ENCODE data around the gene FETUB.

FETUB gene

GRCh38 chr3:186612721-186613636 lies 27.2 kb upstream of the FETUB start, which contains the start of gene AHSG:
TSS of gene AHSG (plus strand) at chr3:186613060. CDS start at chr3:186613142, 82 bp downstream.
- in situ Hi-C loops (cut with MboI; ENCODE audit: low sequenced_read_pairs) = loop anchor here (25.0 kb wide), 2 partner anchors 199 to 549 kb away; partner anchors contain the start of gene RFC4

- in situ Hi-C loops (cut with MboI; ENCODE audit: low sequenced_read_pairs) = loop anchor here (25.0 kb wide), 2 partner anchors 199 to 549 kb away; partner anchors contain the start of gene RFC4
These were observed 26.4 kb upstream of the FETUB start for GRCh38 chr3:186613637-186614265.

GRCh38 chr3:186614266-186614596 lies 26.0 kb upstream of the FETUB start:
- in situ Hi-C loops (cut with MboI; ENCODE audit: low sequenced_read_pairs) = loop anchor here (25.0 kb wide), 2 partner anchors 198 to 548 kb away; partner anchors contain the start of gene RFC4

- in situ Hi-C loops (cut with MboI; ENCODE audit: low sequenced_read_pairs) = loop anchor here (25.0 kb wide), 2 partner anchors 197 to 547 kb away; partner anchors contain the start of gene RFC4
These were observed 25.4 kb upstream of the FETUB start for GRCh38 chr3:186614597-186615483.

- in situ Hi-C loops (cut with MboI; ENCODE audit: low sequenced_read_pairs) = loop anchor here (25.0 kb wide), 2 partner anchors 196 to 546 kb away; partner anchors contain the start of gene RFC4
These were observed 23.9 kb upstream of the FETUB start for GRCh38 chr3:186616299-186616617.

- in situ Hi-C loops (cut with MboI; ENCODE audit: low sequenced_read_pairs) = loop anchor here (25.0 kb wide), 2 partner anchors 195 to 545 kb away; partner anchors contain the start of gene RFC4
These were observed 22.9 kb upstream of the FETUB start for GRCh38 chr3:186617036-186617946.

- in situ Hi-C loops (cut with MboI; ENCODE audit: low sequenced_read_pairs) = loop anchor here (25.0 kb wide), 2 partner anchors 194 to 544 kb away; partner anchors contain the start of gene RFC4
These were observed 21.8 kb upstream of the FETUB start for GRCh38 chr3:186618318-186618938.

- in situ Hi-C loops (cut with MboI; ENCODE audit: low sequenced_read_pairs) = loop anchor here (25.0 kb wide), 2 partner anchors 193 to 543 kb away; partner anchors contain the start of gene RFC4
These were observed 20.4 kb upstream of the FETUB start for GRCh38 chr3:186619787-186620212.

- in situ Hi-C loops (cut with MboI; ENCODE audit: low sequenced_read_pairs) = loop anchor here (25.0 kb wide), 2 partner anchors 192 to 542 kb away; partner anchors contain the start of gene RFC4
These were observed 19.7 kb upstream of the FETUB start for GRCh38 chr3:186620213-186621092.

GRCh38 chr3:186621894-186622650 lies 18.1 kb upstream of the FETUB start:
- in situ Hi-C loops (cut with MboI; ENCODE audit: low sequenced_read_pairs) = loop anchor here (25.0 kb wide), 2 partner anchors 190 to 540 kb away; partner anchors contain the start of gene RFC4

- in situ Hi-C loops (cut with MboI; ENCODE audit: low sequenced_read_pairs) = loop anchor here (25.0 kb wide), 2 partner anchors 190 to 540 kb away; partner anchors contain the start of gene RFC4
These were observed 17.4 kb upstream of the FETUB start for GRCh38 chr3:186622651-186623310.

GRCh38 chr3:186624598-186624997 lies 15.6 kb upstream of the FETUB start:
- in situ Hi-C loops (cut with MboI; ENCODE audit: low sequenced_read_pairs) = loop anchor here (25.0 kb wide), 2 partner anchors 188 to 538 kb away; partner anchors contain the start of gene RFC4

- in situ Hi-C loops (cut with MboI; ENCODE audit: low sequenced_read_pairs) = no loop called here
These were observed 14.6 kb upstream of the FETUB start for GRCh38 chr3:186625600-186626042.

GRCh38 chr3:186626254-186626847 lies 13.8 kb upstream of the FETUB start:
- in situ Hi-C loops (cut with MboI; ENCODE audit: low sequenced_read_pairs) = no loop called here

GRCh38 chr3:186627852-186628414 lies 12.3 kb upstream of the FETUB start:
- in situ Hi-C loops (cut with MboI; ENCODE audit: low sequenced_read_pairs) = no loop called here

- in situ Hi-C loops (cut with MboI; ENCODE audit: low sequenced_read_pairs) = no loop called here
These were observed 11.4 kb upstream of the FETUB start for GRCh38 chr3:186628756-186629155.

Measured in HL-60/S4 treated with retinoic acid at 250 ng/mL for 4 days and 3 days (cell line).